Measurements from ENCODE around the gene TMX2. TPM values are rescaled to one million over a fixed set of nuclear protein-coding genes. Genes with fewer than 3 reads are reported as not detected.

Gene TMX2
- total RNA-seq, 1 donor from 2014 or later: 96.8 TPM

- Mint-ChIP-seq H3K36me3 (ENCODE audit: low read depth) (peaks cover 7% of the 10 kb centered on the region), H3K27me3 (ENCODE audit: insufficient read depth) (no peaks in the 10 kb centered on the region)
These were observed 20.3 kb downstream of the TMX2 start for GRCh38 chr11:57732661-57733060.

GRCh38 chr11:57735619-57736298 is 23.4 kb downstream of the TMX2 start:
- Mint-ChIP-seq H3K36me3 (ENCODE audit: low read depth) (peaks cover 21% of the 10 kb centered on the region), H3K27me3 (ENCODE audit: insufficient read depth) (no peaks in the 10 kb centered on the region), H3K4me3 (no peak overlapping the region), H3K9me3 (no peaks in the 10 kb centered on the region), H3K27ac (peak overlapping the region; percentile 49), H3K4me1 (ENCODE audit: low read depth) (peaks cover 23% of the 10 kb centered on the region)
- no peak for DNase-seq (ENCODE audit: low spot score)
- intact Hi-C loops (cut with micrococcal nuclease): no loop called here

More at GRCh38 chr11:57732661-57733060, 20.3 kb downstream of the TMX2 start:
- no peak overlapping the region for H3K4me3 Mint-ChIP-seq
- H3K9me3 Mint-ChIP-seq: no peaks in the 10 kb centered on the region
- H3K27ac Mint-ChIP-seq: no peak overlapping the region
- DNase-seq (ENCODE audit: low spot score): no peak
- peaks cover 21% of the 10 kb centered on the region for H3K4me1 Mint-ChIP-seq (ENCODE audit: low read depth)
- intact Hi-C loops (cut with micrococcal nuclease): no loop called here

GRCh38 chr11:57741132-57742086 is 29.0 kb downstream of the TMX2 start, which contains the start of gene SELENOH:
SELENOH (plus strand) TSS chr11:57741491; CDS start chr11:57741596, 105 bp downstream.
- Mint-ChIP-seq H3K4me3 (peak within 1 kb of the TSS; percentile 98), H3K9me3 (no peaks in the 10 kb centered on the region), H3K27ac (peak within 1 kb of the TSS; percentile 95), H3K4me1 (ENCODE audit: low read depth) (peaks cover 46% of the 10 kb centered on the region), H3K36me3 (ENCODE audit: low read depth) (peaks cover 56% of the 10 kb centered on the region), H3K27me3 (ENCODE audit: insufficient read depth) (no peaks in the 10 kb centered on the region)
- intact Hi-C loops (cut with micrococcal nuclease): loop anchor here (1.0 to 2.0 kb wide), 14 partner anchors 15 to 1927 kb away; partner anchors contain the start of genes CLP1, MED19, PATL1 and SSRP1
- peak; percentile 93 for DNase-seq (ENCODE audit: low spot score)

GRCh38 chr11:57742087-57742452 is 29.7 kb downstream of the TMX2 start:
- Mint-ChIP-seq H3K36me3 (ENCODE audit: low read depth) (peaks cover 60% of the 10 kb centered on the region), H3K4me1 (ENCODE audit: low read depth) (peaks cover 52% of the 10 kb centered on the region), H3K9me3 (no peaks in the 10 kb centered on the region)

GRCh38 chr11:57744357-57744756 is 32.0 kb downstream of the TMX2 start:
- DNase-seq (ENCODE audit: low spot score): no peak
- Mint-ChIP-seq H3K9me3 (no peaks in the 10 kb centered on the region), H3K4me3 (peak overlapping the region; percentile 66), H3K27ac (no peak overlapping the region), H3K27me3 (ENCODE audit: insufficient read depth) (no peaks in the 10 kb centered on the region), H3K36me3 (ENCODE audit: low read depth) (peaks cover 55% of the 10 kb centered on the region), H3K4me1 (ENCODE audit: low read depth) (peaks cover 55% of the 10 kb centered on the region)
- intact Hi-C loops (cut with micrococcal nuclease): no loop called here

More at GRCh38 chr11:57742087-57742452, 29.7 kb downstream of the TMX2 start:
- no peaks in the 10 kb centered on the region for H3K27me3 Mint-ChIP-seq (ENCODE audit: insufficient read depth)
- H3K4me3 Mint-ChIP-seq: peak overlapping the region; percentile 98
- peak overlapping the region; percentile 95 for H3K27ac Mint-ChIP-seq
- intact Hi-C loops (cut with micrococcal nuclease): no loop called here
- no peak for DNase-seq (ENCODE audit: low spot score)

- H3K27me3 Mint-ChIP-seq (ENCODE audit: insufficient read depth): no peaks in the 10 kb centered on the region
- H3K27ac Mint-ChIP-seq: peak overlapping the region; percentile 61
- peaks cover 53% of the 10 kb centered on the region for H3K36me3 Mint-ChIP-seq (ENCODE audit: low read depth)
- no peaks in the 10 kb centered on the region for H3K9me3 Mint-ChIP-seq
- intact Hi-C loops (cut with micrococcal nuclease): no loop called here
- no peak for DNase-seq (ENCODE audit: low spot score)
- H3K4me1 Mint-ChIP-seq (ENCODE audit: low read depth): peaks cover 49% of the 10 kb centered on the region
- no peak overlapping the region for H3K4me3 Mint-ChIP-seq
These were observed 32.8 kb downstream of the TMX2 start for GRCh38 chr11:57745206-57745605.

- Mint-ChIP-seq H3K4me3 (no peak overlapping the region), H3K27me3 (ENCODE audit: insufficient read depth) (no peaks in the 10 kb centered on the region), H3K36me3 (ENCODE audit: low read depth) (peaks cover 49% of the 10 kb centered on the region), H3K4me1 (ENCODE audit: low read depth) (peaks cover 42% of the 10 kb centered on the region), H3K27ac (peak overlapping the region; percentile 23), H3K9me3 (no peaks in the 10 kb centered on the region)
- intact Hi-C loops (cut with micrococcal nuclease): no loop called here
- no peak for DNase-seq (ENCODE audit: low spot score)
These were observed 34.5 kb downstream of the TMX2 start for GRCh38 chr11:57746920-57747319.

GRCh38 chr11:57751176-57751575 is 38.8 kb downstream of the TMX2 start:
- intact Hi-C loops (cut with micrococcal nuclease): loop anchor here (1.0 kb wide), 1 partner anchor 49 kb away; no protein-coding TSS in a partner anchor
- Mint-ChIP-seq H3K36me3 (ENCODE audit: low read depth) (peaks cover 17% of the 10 kb centered on the region), H3K4me1 (ENCODE audit: low read depth) (peaks cover 15% of the 10 kb centered on the region), H3K4me3 (no peak overlapping the region), H3K9me3 (no peaks in the 10 kb centered on the region), H3K27ac (no peak overlapping the region), H3K27me3 (ENCODE audit: insufficient read depth) (no peaks in the 10 kb centered on the region)
- no peak for DNase-seq (ENCODE audit: low spot score)

- H3K4me1 Mint-ChIP-seq (ENCODE audit: low read depth): peaks cover 12% of the 10 kb centered on the region
- intact Hi-C loops (cut with micrococcal nuclease): loop anchor here (1.0 kb wide), 1 partner anchor 49 kb away; no protein-coding TSS in a partner anchor
- DNase-seq (ENCODE audit: low spot score): no peak
- H3K4me3 Mint-ChIP-seq: no peak within 1 kb of the TSS
- H3K36me3 Mint-ChIP-seq (ENCODE audit: low read depth): peaks cover 17% of the 10 kb centered on the region
- no peaks in the 10 kb centered on the region for H3K9me3 Mint-ChIP-seq
- no peak within 1 kb of the TSS for H3K27ac Mint-ChIP-seq
- no peaks in the 10 kb centered on the region for H3K27me3 Mint-ChIP-seq (ENCODE audit: insufficient read depth)
These were observed 39.4 kb downstream of the TMX2 start, which contains the start of gene BTBD18 for GRCh38 chr11:57751676-57752253. BTBD18 (minus strand) TSS chr11:57751819; CDS start chr11:57751188, 631 bp downstream.

GRCh38 chr11:57752954-57753353 is 40.6 kb downstream of the TMX2 start:
- H3K4me3 Mint-ChIP-seq: no peak overlapping the region
- H3K27me3 Mint-ChIP-seq (ENCODE audit: insufficient read depth): no peaks in the 10 kb centered on the region
- intact Hi-C loops (cut with micrococcal nuclease): no loop called here
- no peaks in the 10 kb centered on the region for H3K9me3 Mint-ChIP-seq
- H3K4me1 Mint-ChIP-seq (ENCODE audit: low read depth): peaks cover 6% of the 10 kb centered on the region
- H3K36me3 Mint-ChIP-seq (ENCODE audit: low read depth): peaks cover 11% of the 10 kb centered on the region
- no peak for DNase-seq (ENCODE audit: low spot score)
- H3K27ac Mint-ChIP-seq: no peak overlapping the region

- Mint-ChIP-seq H3K27ac (no peak overlapping the region), H3K27me3 (ENCODE audit: insufficient read depth) (peaks cover 2% of the 10 kb centered on the region)
- DNase-seq (ENCODE audit: low spot score): no peak
These were observed 45.8 kb downstream of the TMX2 start for GRCh38 chr11:57758174-57758573.

GRCh38 chr11:57761301-57762234 is 49.2 kb downstream of the TMX2 start, which contains the start of gene CTNND1:
CTNND1 (plus strand) TSS chr11:57761802; CDS start chr11:57791479, 29,677 bp downstream.
- intact Hi-C loops (cut with micrococcal nuclease): no loop called here
- Mint-ChIP-seq H3K36me3 (ENCODE audit: low read depth) (peaks cover 6% of the 10 kb centered on the region), H3K9me3 (peaks cover 3% of the 10 kb centered on the region), H3K4me1 (ENCODE audit: low read depth) (peaks cover 37% of the 10 kb centered on the region), H3K27me3 (ENCODE audit: insufficient read depth) (peaks cover 4% of the 10 kb centered on the region), H3K27ac (no peak within 1 kb of the TSS), H3K4me3 (peak within 1 kb of the TSS; percentile 57)
- DNase-seq (ENCODE audit: low spot score): no peak

More at GRCh38 chr11:57758174-57758573, 45.8 kb downstream of the TMX2 start:
- H3K4me1 Mint-ChIP-seq (ENCODE audit: low read depth): peaks cover 21% of the 10 kb centered on the region
- intact Hi-C loops (cut with micrococcal nuclease): no loop called here
- H3K36me3 Mint-ChIP-seq (ENCODE audit: low read depth): peaks cover 3% of the 10 kb centered on the region
- H3K9me3 Mint-ChIP-seq: no peaks in the 10 kb centered on the region
- no peak overlapping the region for H3K4me3 Mint-ChIP-seq

Data from activated T-helper 1 cell treated with anti-CD3 and anti-CD28 coated beads, Interleukin-12 subunit alpha, Interleukin-12 subunit beta, Interleukin-2, Interleukin-4 antibody, amounts not matched to agents 30 ng/mL and 10 ng/mL and 1 ng/mL, durations not matched to agents 14 hours and 24 hours and 36 hours (primary cell).